NT2/D1 (cell line): ENCODE results near the gene SLC26A4.

ENCODE experiments used
- DNase-seq: peaks from one replicate; pipeline ENCODE4 v3.0.0-alpha.2; 2011; ENCODE audit warnings: low read depth, low spot score
- H3K27me3 ChIP-seq: 2 replicates; pipeline ENCODE4 v1.6.0; 2011; ENCODE audit warnings: mild to moderate bottlenecking; ENCODE audit not compliant: insufficient read length, insufficient read depth
- H3K36me3 ChIP-seq: 2 replicates; pipeline ENCODE4 v1.6.1; 2011; ENCODE audit warnings: mild to moderate bottlenecking, low read length, mixed read lengths; ENCODE audit not compliant: insufficient read depth, insufficient read length
- H3K4me1 ChIP-seq: 2 replicates; pipeline ENCODE4 v1.5.1; 2011; ENCODE audit not compliant: insufficient read depth, insufficient read length
- H3K4me3 ChIP-seq: 2 replicates; pipeline ENCODE4 v1.5.1; 2011; ENCODE audit warnings: low read depth; ENCODE audit not compliant: insufficient read length
- H3K9ac ChIP-seq: 2 replicates; pipeline ENCODE4 v1.6.0; 2011; ENCODE audit warnings: low read depth; ENCODE audit not compliant: insufficient read length
- H3K9me3 ChIP-seq: 2 replicates; pipeline ENCODE4 v1.5.1; 2011; ENCODE audit warnings: mild to moderate bottlenecking, low read length; ENCODE audit not compliant: insufficient read depth
- SUZ12 ChIP-seq: IDR thresholded peaks from 2 replicates; pipeline ENCODE4 v1.6.1; 2011; ENCODE audit not compliant: insufficient read length, insufficient read depth; ENCODE audit errors: extremely low read depth
- YY1 ChIP-seq: IDR thresholded peaks from 2 replicates; pipeline ENCODE4 v1.6.1; 2011; ENCODE audit not compliant: insufficient read length, insufficient read depth
- ZNF274 ChIP-seq: IDR thresholded peaks from 2 replicates; pipeline ENCODE4 v1.6.1; 2011; ENCODE audit warnings: mild to moderate bottlenecking, low read depth, low read length

The SLC26A4 gene

DNA sequence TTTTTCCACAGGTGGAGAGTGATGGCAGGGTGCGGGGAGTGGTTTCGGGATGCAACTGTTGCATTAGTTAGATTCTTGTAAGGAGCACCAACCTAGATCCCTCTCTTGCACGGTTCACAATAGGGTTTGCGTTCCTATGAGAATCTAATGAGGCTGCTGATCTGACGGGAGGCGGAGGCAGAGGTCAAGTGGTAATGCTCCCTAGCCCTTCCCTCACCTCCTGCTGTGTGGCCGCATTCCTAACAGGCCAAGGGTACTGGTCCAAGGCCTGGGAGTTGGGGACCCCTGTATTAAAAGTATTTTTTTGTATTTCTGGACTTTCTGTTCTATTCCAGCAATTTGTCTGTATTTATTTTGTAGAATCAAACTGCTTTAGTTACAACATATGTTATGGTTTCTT lies 90.5 kb downstream of the SLC26A4 start:
- Histone ChIP-seq H3K9me3 (no peaks in the 10 kb centered on the region), H3K9ac (no peak overlapping the region), H3K36me3 (peaks cover 68% of the 10 kb centered on the region), H3K27me3 (no peaks in the 10 kb centered on the region), H3K4me1 (no peaks in the 10 kb centered on the region), H3K4me3 (no peak overlapping the region)
- no peak for DNase-seq
- no peak for TF ChIP-seq SUZ12
- no peak for TF ChIP-seq ZNF274
- no peak for TF ChIP-seq YY1

DNA sequence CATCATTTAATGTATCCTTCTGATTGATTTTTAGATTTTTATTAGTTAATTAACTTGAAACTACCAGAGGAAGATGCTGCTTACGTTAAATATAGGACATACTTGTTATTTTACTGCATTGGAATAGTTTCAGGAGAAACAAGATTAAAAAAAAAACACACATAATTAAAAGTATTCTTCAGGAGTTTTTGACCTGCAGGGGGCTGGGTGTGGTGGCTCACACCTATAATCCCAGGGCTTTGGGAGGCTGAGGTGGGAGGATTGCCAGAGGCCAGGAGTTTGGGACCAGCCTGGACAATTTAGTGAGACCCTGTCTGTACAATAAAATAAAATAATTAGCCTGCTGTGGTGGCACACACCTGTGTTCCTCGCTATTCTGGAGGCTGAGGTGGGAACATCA lies 94.0 kb downstream of the SLC26A4 start:
- Histone ChIP-seq H3K4me1 (no peaks in the 10 kb centered on the region), H3K27me3 (no peaks in the 10 kb centered on the region), H3K9me3 (no peaks in the 10 kb centered on the region), H3K4me3 (no peak overlapping the region), H3K36me3 (peaks cover 80% of the 10 kb centered on the region), H3K9ac (no peak overlapping the region)
- TF ChIP-seq SUZ12 (no peak), YY1 (no peak), ZNF274 (no peak)
- no peak for DNase-seq

DNA sequence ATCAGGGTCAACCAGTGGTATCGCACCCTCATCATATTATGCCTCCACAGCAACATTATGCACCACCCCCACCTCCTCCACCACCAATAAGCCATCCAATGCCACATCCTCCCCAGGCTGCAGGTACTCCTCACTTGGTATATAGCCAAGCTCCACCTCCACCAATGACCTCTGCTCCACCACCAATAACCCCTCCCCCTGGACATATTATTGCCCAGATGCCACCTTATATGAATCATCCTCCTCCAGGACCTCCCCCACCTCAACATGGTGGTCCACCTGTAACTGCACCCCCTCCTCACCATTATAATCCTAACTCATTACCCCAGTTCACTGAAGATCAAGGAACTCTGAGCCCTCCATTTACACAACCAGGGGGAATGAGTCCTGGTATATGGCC lies 98.0 kb downstream of the SLC26A4 start:
- H3K9me3 ChIP-seq, result no peaks in the 10 kb centered on the region
- H3K9ac ChIP-seq, result no peak overlapping the region
- peaks cover 58% of the 10 kb centered on the region for H3K36me3 ChIP-seq
- H3K4me1 ChIP-seq, result no peaks in the 10 kb centered on the region
- TF ChIP-seq YY1, result no peak
- TF ChIP-seq ZNF274, result no peak
- TF ChIP-seq SUZ12, result no peak
- no peaks in the 10 kb centered on the region for H3K27me3 ChIP-seq
- no peak for DNase-seq
- H3K4me3 ChIP-seq, result no peak overlapping the region

DNA sequence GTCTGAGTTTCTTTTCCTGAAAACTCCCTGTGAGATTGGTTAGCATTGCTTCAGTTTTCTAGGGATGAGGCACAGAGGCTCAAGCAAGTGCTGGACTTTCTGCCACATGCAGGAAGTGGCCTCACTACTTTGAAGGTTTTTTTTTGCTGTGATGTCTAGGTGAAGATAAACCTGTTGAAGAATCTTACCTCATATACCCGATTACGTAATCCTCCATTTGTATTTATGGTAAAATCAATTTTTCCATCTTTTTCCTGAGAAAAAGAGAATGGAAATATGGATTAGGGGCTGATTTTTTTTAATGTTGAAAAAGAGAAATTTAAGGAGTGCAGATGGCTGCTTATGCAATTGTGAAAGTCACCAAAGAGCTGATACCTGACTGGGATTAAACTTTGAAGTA lies 106.8 kb downstream of the SLC26A4 start:
- DNase-seq, result no peak
- Histone ChIP-seq H3K27me3 (no peaks in the 10 kb centered on the region), H3K9ac (no peak overlapping the region), H3K9me3 (no peaks in the 10 kb centered on the region), H3K4me1 (no peaks in the 10 kb centered on the region), H3K4me3 (no peak overlapping the region), H3K36me3 (no peaks in the 10 kb centered on the region)
- TF ChIP-seq ZNF274, result no peak
- no peak for TF ChIP-seq SUZ12
- TF ChIP-seq YY1, result no peak
